ENCODE results near the gene MICALL2. TPM values are rescaled to one million over a fixed set of nuclear protein-coding genes. Genes with fewer than 3 reads are reported as not detected.

MICALL2 gene
- total RNA-seq, 1 donor from 2014 or later: 64.9 TPM

DNA sequence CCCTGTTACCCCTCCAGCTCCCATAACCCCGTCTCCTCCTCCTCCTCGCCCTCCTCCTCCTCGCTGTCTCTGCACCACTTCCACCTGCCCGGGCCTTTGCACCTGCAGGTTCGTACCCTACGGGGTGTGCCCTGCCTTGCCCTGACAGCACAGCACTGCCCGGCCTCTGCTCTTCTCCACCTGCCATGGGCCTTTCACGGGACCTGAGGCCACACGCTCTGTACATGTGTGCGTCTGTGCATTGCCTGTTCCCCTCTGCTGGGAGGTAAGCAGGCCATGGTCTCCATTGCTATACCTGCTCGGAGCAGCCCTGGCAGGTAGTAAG is 40.0 kb downstream of the MICALL2 start:
- no peak for DNase-seq (ENCODE audit: extremely low read depth, low read depth, low spot score)

DNA sequence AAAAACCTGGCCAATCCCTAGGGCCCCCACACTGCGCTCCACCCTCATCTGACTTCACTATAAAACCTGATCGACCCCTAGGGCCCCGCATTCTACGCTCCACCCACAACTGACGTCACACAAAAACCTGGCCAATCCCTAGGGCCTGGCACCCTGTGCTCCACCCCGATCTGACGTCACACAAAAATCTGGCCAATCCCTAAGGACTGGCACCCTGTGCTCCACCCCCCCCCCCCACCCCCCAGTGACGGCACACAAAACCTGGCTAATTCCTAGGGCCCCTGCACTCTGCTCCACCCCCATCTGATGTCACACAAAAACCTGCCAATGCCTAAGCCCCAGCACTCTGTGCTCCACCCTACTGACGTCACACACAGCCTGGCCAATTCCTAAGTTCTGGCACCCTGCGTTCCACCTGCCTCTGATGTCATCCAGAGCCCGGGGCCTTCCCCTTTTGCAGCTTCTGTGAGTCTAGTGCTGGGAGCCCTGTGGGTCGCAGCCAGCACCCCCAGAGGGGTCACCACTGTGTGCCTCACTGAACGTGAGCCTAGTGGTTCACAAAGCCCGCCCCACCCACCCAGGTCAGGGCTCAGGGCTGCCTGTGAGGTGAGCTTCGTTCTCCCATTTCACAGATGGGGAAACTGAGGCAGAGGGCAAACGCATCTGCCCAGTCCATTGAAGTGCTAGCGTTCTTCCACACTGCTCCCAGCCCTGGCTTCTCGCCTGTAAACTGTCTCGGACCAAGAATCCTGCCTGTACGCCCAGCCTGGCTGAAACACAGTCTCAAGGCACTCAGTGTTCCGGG is 40.6 kb downstream of the MICALL2 start:
- DNase-seq (ENCODE audit: extremely low read depth, low read depth, low spot score): no peak

DNA sequence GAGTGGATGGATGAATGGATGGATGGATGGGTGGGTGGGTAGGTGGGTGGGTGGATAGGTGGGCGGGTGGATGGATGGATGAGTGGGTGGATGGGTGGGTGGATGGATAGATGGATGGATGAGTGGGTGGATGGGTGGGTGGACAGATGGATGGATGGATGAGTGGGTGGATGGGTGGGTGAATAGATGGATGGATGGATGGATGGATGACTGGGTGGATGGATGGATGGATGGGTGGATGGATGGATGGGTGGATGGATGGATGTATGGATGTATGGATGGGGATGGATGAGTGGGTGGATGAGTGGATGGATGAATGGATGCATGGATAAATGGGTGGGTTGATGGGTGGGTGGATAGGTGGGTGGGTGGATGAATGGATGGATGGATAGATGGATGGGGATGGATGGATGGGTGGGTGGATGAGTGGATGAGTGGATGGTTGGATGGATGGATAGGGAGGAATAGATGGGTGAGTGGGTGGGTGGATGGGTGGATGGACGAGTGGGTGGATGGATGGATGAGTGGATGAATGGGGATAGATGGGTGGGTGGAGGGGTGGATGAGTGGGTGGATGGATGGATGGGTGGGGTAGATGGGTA is 43.8 kb downstream of the MICALL2 start:
- DNase-seq (ENCODE audit: extremely low read depth, low read depth, low spot score): no peak

DNA sequence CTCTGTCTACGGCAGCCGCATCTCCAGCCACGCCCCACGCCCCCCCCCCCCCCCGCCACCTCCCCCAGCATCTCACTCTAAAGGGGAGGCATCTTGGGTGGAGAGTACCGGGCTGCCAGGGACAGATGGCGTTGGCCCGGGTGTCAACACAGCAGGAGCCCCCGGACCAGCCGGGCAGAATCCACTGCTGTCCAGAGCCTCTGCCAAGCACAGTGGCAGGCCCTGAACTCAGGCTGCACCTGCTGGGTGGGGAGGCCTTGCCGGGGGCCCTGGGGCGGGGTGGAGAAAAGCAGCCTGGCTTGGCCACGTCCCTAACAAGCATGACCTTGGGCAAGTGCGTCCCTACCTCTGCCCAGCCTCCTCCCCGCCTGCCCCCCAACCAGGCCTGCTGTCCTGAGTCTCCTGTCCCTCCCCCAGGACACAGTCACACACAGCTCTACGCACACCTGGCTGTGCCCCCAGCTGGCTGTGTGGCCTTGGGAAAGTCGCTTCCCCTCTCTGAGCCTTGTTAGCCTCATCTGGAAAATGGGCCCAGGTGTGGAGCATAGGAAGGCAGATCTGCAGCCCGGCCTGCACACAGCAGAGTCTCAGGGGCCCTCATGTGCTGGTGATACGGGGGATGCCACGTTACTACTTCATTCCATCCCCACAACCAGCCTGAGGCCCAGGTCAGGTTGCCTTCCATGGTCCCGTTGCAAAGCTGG is 45.2 kb downstream of the MICALL2 start:
- no peak for DNase-seq (ENCODE audit: extremely low read depth, low read depth, low spot score)

DNA sequence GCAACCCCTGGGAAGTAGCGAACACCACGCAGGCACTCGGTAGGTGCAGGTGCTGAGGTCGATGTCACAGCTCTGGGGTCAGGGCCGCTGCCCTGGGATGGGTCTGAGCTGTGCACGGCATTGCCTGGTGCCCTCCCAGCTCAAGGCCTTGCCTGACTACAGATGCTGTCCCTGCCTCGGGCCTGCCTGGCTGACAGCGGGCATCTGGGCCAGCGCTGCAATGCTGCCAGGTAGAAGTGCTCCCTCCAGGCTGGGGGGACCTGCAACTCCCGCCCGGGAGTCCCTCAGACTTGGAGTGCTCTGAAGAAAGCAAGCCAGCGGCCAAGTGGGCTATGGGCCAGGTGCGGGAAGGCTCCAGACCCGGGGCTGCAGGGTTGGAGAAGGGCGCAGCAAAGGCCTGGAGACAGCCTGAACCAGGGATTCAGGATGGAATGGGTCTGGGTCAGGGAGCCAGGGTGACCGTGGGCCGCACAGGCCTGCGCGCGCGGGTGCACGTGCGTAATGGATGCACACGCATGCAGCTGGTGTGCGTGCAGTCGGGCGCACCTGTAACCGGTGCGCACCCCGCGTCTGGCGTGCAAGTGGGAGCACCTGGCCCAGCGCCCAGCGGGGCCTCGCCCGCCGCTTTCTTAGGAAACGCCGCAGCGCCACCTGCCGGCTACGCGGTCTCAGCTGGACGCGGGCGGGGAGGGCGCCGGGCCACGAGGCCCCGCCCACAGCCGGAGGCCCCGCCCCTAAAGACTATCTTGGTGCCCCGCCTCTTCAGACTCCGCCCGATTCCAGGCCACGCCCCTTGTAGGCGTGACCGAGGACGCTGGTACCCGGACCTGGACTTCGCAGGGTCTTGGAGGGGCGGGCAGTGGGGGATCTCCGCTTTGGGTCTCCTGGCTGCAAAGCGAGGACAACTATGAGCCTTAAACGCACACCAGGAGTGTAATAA is 46.7 kb downstream of the MICALL2 start:
- no peak for DNase-seq (ENCODE audit: extremely low read depth, low read depth, low spot score)

DNA sequence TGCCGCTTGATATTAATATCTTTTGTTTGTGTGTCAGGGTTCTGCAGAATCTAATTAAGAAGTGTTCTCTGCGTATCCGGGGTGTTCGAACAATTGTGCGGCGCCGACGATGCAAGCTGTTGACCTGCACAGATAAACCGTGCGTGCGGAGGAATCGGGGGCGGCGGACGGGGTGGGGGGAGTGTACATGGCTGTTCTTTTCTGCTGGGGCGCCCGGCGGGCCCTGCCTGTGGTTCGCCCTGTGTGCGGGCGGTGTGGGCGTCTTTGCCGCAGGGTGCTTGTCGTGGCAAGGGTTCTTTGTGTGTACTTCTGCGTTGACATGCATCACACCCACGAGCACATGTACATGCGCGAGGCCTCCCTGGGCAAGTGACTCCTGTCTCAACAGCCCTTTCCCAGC is 47.9 kb downstream of the MICALL2 start:
- no peak for DNase-seq (ENCODE audit: extremely low read depth, low read depth, low spot score)

DNA sequence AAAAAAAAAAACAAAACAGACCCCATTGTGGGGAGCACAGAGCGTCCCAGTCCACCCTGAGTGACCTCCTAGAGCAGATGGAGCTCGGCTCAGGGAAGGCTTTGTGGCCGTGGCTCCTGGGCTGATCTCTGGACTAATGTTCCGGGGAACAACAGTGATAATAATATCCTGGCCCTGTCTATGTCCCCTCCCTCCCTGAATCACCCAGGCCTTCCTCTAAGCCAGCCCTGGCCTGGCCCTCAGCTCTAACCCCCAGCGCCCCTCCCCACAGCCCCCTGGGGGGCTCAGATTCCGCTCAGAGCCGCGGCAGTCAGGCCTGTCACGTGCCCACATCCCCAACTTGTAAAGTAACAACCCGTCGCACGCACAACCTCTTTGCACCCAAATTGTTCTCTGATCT is 48.3 kb downstream of the MICALL2 start:
- no peak for DNase-seq (ENCODE audit: extremely low read depth, low read depth, low spot score)

DNA sequence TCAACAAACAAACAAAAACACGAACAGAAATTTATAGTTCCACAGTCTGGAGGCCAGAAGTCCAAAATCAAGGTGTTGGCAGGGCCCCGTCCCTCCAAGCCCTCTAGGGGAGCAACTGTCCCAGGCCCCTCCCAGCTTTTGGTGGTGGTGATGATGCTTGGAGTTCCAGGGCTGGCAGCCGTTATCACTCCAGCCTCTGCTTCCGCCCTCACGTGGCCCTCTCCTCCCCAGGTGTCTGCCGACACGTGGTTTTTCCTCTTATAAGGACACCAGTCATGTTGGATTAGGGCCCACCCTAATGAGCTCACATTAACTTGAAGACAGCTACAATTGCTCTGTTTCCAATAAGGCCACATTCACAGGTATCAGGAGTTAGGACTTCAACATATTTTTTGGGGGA is 49.7 kb downstream of the MICALL2 start:
- no peak for DNase-seq (ENCODE audit: extremely low read depth, low read depth, low spot score)

DNA sequence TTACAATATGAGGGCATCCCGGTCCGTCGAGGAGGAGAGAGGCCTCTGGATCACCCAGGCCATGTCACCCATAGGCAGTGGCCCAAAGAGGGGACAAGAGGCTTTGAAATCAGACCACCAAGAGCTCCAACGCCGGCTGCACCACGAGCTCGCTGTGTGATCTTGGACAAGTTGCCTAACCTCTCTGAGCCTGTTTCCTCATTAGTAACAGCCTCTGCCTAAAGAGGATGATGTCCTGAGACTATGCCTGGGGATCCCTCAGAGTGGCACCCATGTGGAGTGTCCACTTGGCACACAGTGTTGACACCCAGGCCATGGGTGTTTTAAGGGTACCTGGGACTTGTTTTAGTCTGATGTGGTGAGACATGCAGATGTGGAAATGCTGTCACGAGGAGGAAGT is 50.8 kb downstream of the MICALL2 start:
- DNase-seq (ENCODE audit: extremely low read depth, low read depth, low spot score): no peak

DNA sequence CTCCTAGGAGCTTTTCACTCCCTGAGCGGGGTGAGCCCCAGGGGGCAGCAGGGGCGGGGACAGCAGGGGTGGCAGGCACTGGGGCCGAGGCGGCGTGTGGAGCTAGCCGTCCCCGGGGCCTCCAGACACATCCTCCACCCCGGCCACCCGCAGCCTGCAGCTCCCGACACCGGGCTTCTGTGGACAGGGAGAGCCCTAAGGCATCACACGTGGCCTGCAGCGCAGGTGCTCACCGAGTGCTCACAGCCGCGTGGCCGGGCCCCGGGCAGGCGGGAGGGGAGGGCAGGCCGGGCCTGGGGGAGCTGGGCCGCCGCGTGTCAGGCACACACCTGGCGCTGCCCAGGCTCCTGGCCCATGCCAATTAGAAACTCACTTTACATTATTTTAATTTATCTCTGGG is 51.4 kb downstream of the MICALL2 start:
- DNase-seq (ENCODE audit: extremely low read depth, low read depth, low spot score): no peak

DNA sequence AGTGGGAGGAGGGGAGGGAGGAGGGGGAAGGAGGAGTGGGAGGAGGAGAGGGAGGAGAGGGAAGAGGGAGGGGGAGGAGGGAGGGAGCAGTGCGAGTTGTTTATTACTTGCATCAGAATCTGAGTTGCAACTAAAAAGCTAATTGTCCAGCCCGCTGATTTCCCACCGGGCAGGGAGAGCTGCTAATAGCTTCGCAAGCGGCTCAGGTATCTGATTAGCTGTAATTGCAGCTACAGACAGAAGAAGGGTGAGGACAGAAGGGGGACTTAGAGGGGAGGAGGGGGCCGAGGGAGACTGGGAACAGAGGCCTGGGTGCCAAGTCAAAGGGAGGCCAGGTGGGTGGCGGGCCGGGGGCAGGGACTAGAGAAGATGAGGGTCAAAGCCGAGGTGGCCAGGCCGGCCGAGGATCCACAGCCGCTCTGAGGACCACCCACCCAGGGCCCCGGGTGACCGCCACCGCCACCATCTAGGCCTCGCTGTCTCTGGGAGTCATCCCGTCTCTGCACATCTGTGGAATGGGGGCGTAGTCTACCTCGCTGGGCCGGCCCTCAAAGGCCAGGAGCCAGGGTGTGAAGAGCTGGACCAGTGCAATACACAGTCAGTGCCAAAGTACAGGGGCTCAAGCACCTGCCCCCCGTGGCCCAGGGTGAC is 54.2 kb downstream of the MICALL2 start:
- DNase-seq (ENCODE audit: extremely low read depth, low read depth, low spot score): no peak

DNA sequence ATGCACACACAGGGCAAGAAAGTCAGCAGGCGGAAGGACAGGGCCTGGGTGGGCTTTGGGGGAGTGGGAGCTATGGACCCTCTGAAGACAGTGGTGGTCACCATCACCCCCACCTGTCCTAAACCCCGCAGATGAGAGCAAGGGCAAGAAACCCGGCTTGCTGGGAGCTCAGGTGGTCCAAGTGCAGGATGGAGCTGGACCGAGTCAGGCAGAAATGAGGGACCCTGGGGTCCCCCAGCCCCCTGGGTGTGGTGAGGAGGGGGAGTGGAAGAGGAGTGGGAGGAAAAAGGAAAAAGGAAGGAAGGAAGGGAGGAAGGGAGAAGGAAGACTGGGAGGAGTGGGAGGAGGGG is 54.8 kb downstream of the MICALL2 start:
- no peak for DNase-seq (ENCODE audit: extremely low read depth, low read depth, low spot score)

DNA sequence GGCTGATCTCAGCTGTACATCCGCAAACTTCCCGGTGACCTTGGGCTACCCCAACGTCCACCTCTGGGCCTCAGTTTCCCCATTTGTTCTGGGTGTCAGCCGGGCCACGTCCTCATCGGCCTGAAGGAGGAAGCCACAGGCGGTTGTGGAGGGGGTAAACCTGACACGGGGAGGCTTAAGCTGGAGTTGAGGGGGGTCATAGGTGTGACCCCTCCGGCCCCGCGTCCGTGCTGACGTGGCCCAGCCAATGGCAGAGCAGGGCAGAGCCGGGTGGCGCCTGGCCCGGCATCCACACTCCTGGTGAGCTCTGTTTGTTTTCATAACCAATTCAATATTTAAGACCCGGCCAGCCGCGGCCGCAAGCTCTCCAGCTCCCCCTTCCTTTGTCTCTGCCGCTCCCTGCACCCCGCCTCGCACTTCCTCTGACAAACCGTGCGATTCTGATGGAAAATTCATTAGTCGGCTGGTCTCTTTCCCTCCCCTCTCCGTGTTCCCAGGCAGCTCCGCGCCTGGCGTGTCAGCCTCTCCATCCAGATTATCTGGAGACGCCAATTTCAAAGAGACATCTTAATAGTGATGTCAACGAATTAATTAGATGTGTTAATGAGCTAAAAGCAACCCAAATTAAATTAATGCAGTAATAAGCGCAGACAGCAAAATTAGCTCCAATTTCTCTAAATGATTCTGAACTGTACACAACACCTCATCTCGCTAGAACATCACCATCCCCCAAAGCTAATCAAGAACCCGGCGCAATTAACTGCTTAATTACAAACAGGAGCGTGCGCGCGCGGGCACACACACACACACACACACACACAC is 55.4 kb downstream of the MICALL2 start:
- no peak for DNase-seq (ENCODE audit: extremely low read depth, low read depth, low spot score)

DNA sequence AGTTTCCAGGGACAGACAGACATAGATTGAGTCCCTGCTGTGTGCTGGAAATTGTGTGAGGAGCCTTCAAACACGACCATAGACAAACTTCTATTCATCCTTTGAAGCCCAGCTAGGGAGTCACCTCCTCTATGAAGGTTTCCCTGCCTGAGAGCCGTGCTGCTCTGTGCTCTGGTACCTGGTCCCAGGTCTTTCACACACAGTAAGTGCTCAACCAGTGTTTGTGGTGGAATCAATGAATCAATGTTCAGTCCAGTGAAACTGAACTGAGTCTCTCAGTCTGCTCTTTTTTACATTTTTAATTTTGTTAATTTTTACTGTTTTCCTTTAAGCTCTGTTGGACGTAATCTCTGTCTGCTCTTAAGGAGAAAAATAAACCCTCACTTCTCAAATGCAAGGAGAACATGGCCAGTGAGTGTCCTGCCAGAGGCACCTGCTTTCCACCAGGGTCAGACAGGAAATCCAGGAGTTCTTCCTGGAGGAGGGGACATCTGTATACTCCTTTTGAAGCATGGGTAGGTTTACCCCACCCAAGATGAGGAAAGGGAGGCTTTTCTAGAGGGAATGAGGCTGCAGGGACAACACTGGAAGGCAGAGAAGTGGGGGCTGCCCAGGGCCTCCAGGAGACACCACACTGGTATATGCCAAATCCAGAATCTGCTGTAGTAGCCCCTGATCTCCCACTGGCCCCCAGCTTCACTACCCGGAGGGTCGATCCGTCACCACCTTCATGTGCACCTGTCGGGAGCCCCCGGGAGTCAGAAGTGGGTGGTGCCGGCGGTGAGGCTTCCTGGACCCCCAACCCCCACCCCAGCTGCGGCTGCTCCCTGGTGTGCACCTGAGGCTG is 56.3 kb downstream of the MICALL2 start:
- no peak for DNase-seq (ENCODE audit: extremely low read depth, low read depth, low spot score)

DNA sequence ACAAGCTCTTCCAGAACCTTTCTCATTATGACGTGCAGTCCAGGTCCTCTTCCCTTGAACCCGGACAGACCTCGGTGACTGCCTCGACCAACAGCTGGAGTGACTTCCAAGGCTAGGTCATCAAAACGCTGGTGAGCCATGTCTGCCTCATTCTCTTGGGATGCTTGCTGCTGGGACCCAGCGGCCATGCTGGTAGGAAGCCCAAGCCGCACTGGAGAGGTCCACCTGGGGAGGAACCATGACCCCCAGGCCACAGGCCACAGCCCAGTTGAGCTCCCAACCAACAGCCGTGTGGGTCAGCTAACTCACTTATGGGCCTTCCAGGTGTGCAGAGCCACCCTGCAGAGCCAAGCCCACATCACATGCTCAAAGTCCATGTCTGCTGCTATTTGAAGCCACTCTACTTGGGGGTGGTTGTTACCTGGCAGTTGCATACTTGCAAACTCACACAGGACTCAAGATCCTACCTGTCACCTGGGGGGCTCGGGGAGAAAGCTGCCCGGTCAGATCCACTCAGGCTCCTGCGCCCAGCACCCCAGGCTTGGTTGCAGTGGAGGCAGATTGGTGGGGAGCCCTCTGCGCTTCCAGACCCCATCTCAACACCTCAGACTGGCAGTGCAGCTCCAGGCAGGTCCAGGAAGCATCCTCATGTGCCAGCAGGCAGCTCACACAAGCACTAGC is 57.0 kb downstream of the MICALL2 start:
- DNase-seq (ENCODE audit: extremely low read depth, low read depth, low spot score): no peak

DNA sequence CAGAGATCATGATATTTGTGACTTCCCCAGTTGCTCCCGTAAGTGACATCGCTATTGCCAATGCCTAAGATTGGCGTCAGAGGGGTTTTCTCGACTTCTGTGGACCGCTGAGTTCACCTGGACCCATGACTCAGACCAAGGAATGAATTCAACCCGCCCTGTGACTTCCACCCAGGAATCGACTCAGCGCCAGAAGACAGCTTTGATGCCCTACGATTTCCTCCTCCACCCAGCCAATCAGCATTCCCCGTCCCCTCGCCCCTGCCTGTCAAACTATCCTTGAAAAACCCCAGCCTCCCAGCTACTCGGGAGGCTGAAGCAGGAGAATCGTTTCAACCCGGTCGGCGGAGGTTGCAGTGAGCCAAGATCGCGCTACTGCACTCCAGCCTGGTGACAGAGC is 58.3 kb downstream of the MICALL2 start:
- no peak for DNase-seq (ENCODE audit: extremely low read depth, low read depth, low spot score)

DNA sequence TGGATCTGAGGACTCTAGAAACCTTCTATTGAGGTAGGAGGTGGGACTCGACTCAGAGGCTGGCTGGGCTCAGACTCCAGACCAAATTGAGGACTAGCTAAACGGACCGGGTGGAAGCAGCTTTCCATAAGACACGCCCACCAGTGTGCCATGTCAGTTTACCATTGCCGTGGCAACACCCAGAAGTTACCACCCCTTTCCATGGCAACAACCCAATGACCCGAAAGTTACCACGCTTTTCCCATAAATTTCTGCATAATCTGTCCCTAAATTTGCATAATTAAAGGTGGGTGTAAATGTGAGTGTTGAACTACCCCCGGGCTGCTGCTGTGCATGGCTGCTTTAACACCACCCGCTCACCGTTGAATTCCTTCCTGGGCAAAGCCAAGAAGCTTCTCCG is 58.9 kb downstream of the MICALL2 start:
- DNase-seq (ENCODE audit: extremely low read depth, low read depth, low spot score): no peak

Measured in glomerular endothelial cell (primary cell).